Measurements from ENCODE around the gene SUCO.

The SUCO gene

GRCh38 chr1:172514108-172514507 is 18.8 kb upstream of the SUCO start:
- no peak for DNase-seq
- intact Hi-C loops (cut with DNase I), result no loop called here

- no peak for DNase-seq
- intact Hi-C loops (cut with DNase I), result no loop called here
Measured at GRCh38 chr1:172515436-172515835, 17.5 kb upstream of the SUCO start.

GRCh38 chr1:172515927-172516326 is 17.0 kb upstream of the SUCO start:
- intact Hi-C loops (cut with DNase I), result no loop called here
- DNase-seq, result no peak

GRCh38 chr1:172517081-172517480 is 15.9 kb upstream of the SUCO start:
- DNase-seq, result no peak
- intact Hi-C loops (cut with DNase I), result no loop called here

GRCh38 chr1:172517545-172517944 is 15.4 kb upstream of the SUCO start:
- no peak for DNase-seq

GRCh38 chr1:172529304-172529703 is 3.6 kb upstream of the SUCO start:
- intact Hi-C loops (cut with DNase I), result no loop called here
- no peak for DNase-seq

More at GRCh38 chr1:172517545-172517944, 15.4 kb upstream of the SUCO start:
- intact Hi-C loops (cut with DNase I), result no loop called here

- no peak for DNase-seq
- intact Hi-C loops (cut with DNase I), result loop anchor here (5.0 to 10.0 kb wide), 3 partner anchors 85 to 1045 kb away; partner anchors contain the start of genes PIGC, PRRC2C and VAMP4
Measured at GRCh38 chr1:172530000-172530399, 3.0 kb upstream of the SUCO start.

- intact Hi-C loops (cut with DNase I), result loop anchor here (5.0 to 10.0 kb wide), 3 partner anchors 87 to 1047 kb away; partner anchors contain the start of genes PIGC, PRRC2C and VAMP4
- DNase-seq, result peak in 1 of 42 donors; percentile 19
Measured at GRCh38 chr1:172531412-172532182, 1.4 kb upstream of the SUCO start.

GRCh38 chr1:172532183-172532699 is 709 bp upstream of the SUCO start:
- intact Hi-C loops (cut with DNase I), result loop anchor here (5.0 to 10.0 kb wide), 3 partner anchors 87 to 1047 kb away; partner anchors contain the start of genes PIGC, PRRC2C and VAMP4
- DNase-seq, result peak; percentile 64 to 97 (median 90)

GRCh38 chr1:172533513-172534151 is 682 bp downstream of the SUCO start:
- intact Hi-C loops (cut with DNase I), result loop anchor here (5.0 to 10.0 kb wide), 3 partner anchors 89 to 1049 kb away; partner anchors contain the start of genes PIGC, PRRC2C and VAMP4
- peak in 32 of 42 donors; percentile 4 to 57 (median 28) for DNase-seq

- intact Hi-C loops (cut with DNase I), result loop anchor here (10.0 kb wide), 2 partner anchors 91 to 1051 kb away; partner anchors contain the start of genes PIGC and PRRC2C
- no peak for DNase-seq
Measured at GRCh38 chr1:172536256-172536655, 3.3 kb downstream of the SUCO start.

- DNase-seq, result no peak
- intact Hi-C loops (cut with DNase I), result loop anchor here (10.0 kb wide), 2 partner anchors 93 to 1053 kb away; partner anchors contain the start of genes PIGC and PRRC2C
Measured at GRCh38 chr1:172537366-172537765, 4.4 kb downstream of the SUCO start.

- peak in 7 of 42 donors; percentile 2 to 42 (median 19) for DNase-seq
- intact Hi-C loops (cut with DNase I), result loop anchor here (10.0 kb wide), 2 partner anchors 93 to 1053 kb away; partner anchors contain the start of genes PIGC and PRRC2C
Measured at GRCh38 chr1:172537827-172538391, 5.0 kb downstream of the SUCO start.

- no peak for DNase-seq
Measured at GRCh38 chr1:172540635-172541034, 7.7 kb downstream of the SUCO start.

GRCh38 chr1:172544481-172545104 is 11.6 kb downstream of the SUCO start:
- intact Hi-C loops (cut with DNase I), result no loop called here

More at GRCh38 chr1:172540635-172541034, 7.7 kb downstream of the SUCO start:
- intact Hi-C loops (cut with DNase I), result no loop called here

GRCh38 chr1:172545396-172546004 is 12.6 kb downstream of the SUCO start:
- DNase-seq, result no peak
- intact Hi-C loops (cut with DNase I), result no loop called here

More at GRCh38 chr1:172544481-172545104, 11.6 kb downstream of the SUCO start:
- no peak for DNase-seq

- intact Hi-C loops (cut with DNase I), result no loop called here
- DNase-seq, result no peak
Measured at GRCh38 chr1:172547071-172547470, 14.1 kb downstream of the SUCO start.

- intact Hi-C loops (cut with DNase I), result no loop called here
- DNase-seq, result no peak
Measured at GRCh38 chr1:172549621-172550280, 16.8 kb downstream of the SUCO start.

Measured in head of caudate nucleus (tissue), 42 donors.